Astrocyte (in vitro differentiated cells and primary cell): Measurements from ENCODE around the gene CABP2. TPM values are rescaled to one million over a fixed set of nuclear protein-coding genes. Genes with fewer than 3 reads are reported as not detected.
A peak's percentile ranks its signal among the peaks of the same experiment; 100 is the strongest.
"Not testable (repeated sequence)": the region's sequence is repeated elsewhere in the genome, so short reads cannot be mapped to it uniquely, and the experiment has no call there.

ENCODE experiments used
- DNase-seq: peaks from one replicate; pipeline ENCODE4 v3.0.0-alpha.2; 2010; ENCODE audit warnings: low read depth
- FAIRE-seq: peaks from 2 replicates; lab custom pipeline; 2011; peaks lifted over from hg19 to GRCh38; lab: Jason Lieb, UNC
- H2AFZ ChIP-seq: 2 replicates; pipeline ENCODE4 v1.6.0; 2012; ENCODE audit warnings: low read depth, low read length, inconsistent platforms
- H3K27ac ChIP-seq: 2 replicates; pipeline ENCODE4 v1.5.1; 2011; ENCODE audit warnings: low read depth, low read length, inconsistent platforms
- H3K27me3 ChIP-seq: 2 replicates; pipeline ENCODE4 v1.6.0; 2011; ENCODE audit warnings: low read length, inconsistent platforms; ENCODE audit not compliant: insufficient read depth
- H3K36me3 ChIP-seq: 2 replicates; pipeline ENCODE4 v1.5.1; 2011; ENCODE audit warnings: low read length, inconsistent platforms; ENCODE audit not compliant: insufficient read depth
- H3K4me1 ChIP-seq: 2 replicates; pipeline ENCODE4 v1.5.1; 2011; ENCODE audit warnings: low read length, inconsistent platforms; ENCODE audit not compliant: insufficient read depth
- H3K4me2 ChIP-seq: 2 replicates; pipeline ENCODE4 v1.6.0; 2012; ENCODE audit warnings: low read length, inconsistent platforms
- H3K4me3 ChIP-seq: 2 replicates; pipeline ENCODE4 v1.5.1; 2011; ENCODE audit warnings: low read depth, mild to moderate bottlenecking, low read length, inconsistent platforms; ENCODE audit not compliant: insufficient read depth
- H3K79me2 ChIP-seq: 2 replicates; pipeline ENCODE4 v1.6.0; 2012; ENCODE audit warnings: mild to moderate bottlenecking, low read length, inconsistent platforms; ENCODE audit not compliant: insufficient read depth
- H3K9ac ChIP-seq: 2 replicates; pipeline ENCODE4 v1.6.0; 2012; ENCODE audit warnings: mild to moderate bottlenecking, low read length, inconsistent platforms
- H3K9me3 ChIP-seq: 2 replicates; pipeline ENCODE4 v1.5.1; 2012; ENCODE audit warnings: low read depth, mild to moderate bottlenecking, low read length, inconsistent platforms; ENCODE audit not compliant: insufficient read depth
- H4K20me1 ChIP-seq: 2 replicates; pipeline ENCODE4 v1.6.0; 2012; ENCODE audit warnings: low read length, inconsistent platforms; ENCODE audit not compliant: insufficient read depth
- H3K27ac Mint-ChIP-seq: one replicate; pipeline ENCODE4 v1.8.0; 2021; ENCODE audit warnings: mild to moderate bottlenecking, mixed read lengths; ENCODE audit not compliant: unreplicated experiment
- H3K27me3 Mint-ChIP-seq: one replicate; pipeline ENCODE4 v1.8.0; 2021; ENCODE audit warnings: low read depth, mixed read lengths; ENCODE audit not compliant: unreplicated experiment
- H3K36me3 Mint-ChIP-seq: one replicate; pipeline ENCODE4 v1.8.0; 2021; ENCODE audit warnings: low read depth, mixed read lengths; ENCODE audit not compliant: unreplicated experiment
- H3K4me1 Mint-ChIP-seq: one replicate; pipeline ENCODE4 v1.8.0; 2021; ENCODE audit warnings: low read depth, mixed read lengths; ENCODE audit not compliant: unreplicated experiment
- H3K4me3 Mint-ChIP-seq: one replicate; pipeline ENCODE4 v1.8.0; 2021; ENCODE audit warnings: mild to moderate bottlenecking, moderate library complexity, mixed read lengths; ENCODE audit not compliant: unreplicated experiment
- H3K9me3 Mint-ChIP-seq: one replicate; pipeline ENCODE4 v1.8.0; 2021; ENCODE audit warnings: mild to moderate bottlenecking, mixed read lengths; ENCODE audit not compliant: unreplicated experiment
- CTCF ChIP-seq: IDR thresholded peaks from 2 replicates; pipeline ENCODE4 v1.5.1; 2011; ENCODE audit warnings: low read depth, mild to moderate bottlenecking, inconsistent platforms, low read length, moderate library complexity; ENCODE audit not compliant: insufficient read depth
- EZH2 ChIP-seq: IDR thresholded peaks from 2 replicates; pipeline ENCODE4 v1.6.1; 2012; ENCODE audit warnings: mild to moderate bottlenecking, low read length, inconsistent platforms; ENCODE audit not compliant: insufficient read depth
- total RNA-seq: library from RNA; stranded (reverse); gene quantifications from 2 replicates; pipeline ENCODE4 v1.2.1, GENCODE V29; 2021

CABP2 gene
- total RNA-seq, 1 donor from 2014 or later, result not detected

- Histone ChIP-seq H3K27me3 (no peaks in the 10 kb centered on the region), H3K36me3 (no peaks in the 10 kb centered on the region), H3K79me2 (peaks cover 28% of the 10 kb centered on the region), H3K4me1 (peaks cover 11% of the 10 kb centered on the region), H3K4me2 (no peak overlapping the region), H2AFZ (no peak overlapping the region), H3K9me3 (no peaks in the 10 kb centered on the region), H3K4me3 (no peak overlapping the region), H3K27ac (no peak overlapping the region), H4K20me1 (peaks cover 27% of the 10 kb centered on the region), H3K9ac (no peak overlapping the region)
- peaks cover 24% of the 10 kb centered on the region for H3K36me3 Mint-ChIP-seq
- peaks cover 6% of the 10 kb centered on the region for H3K4me1 Mint-ChIP-seq
- FAIRE-seq (no peak), DNase-seq (no peak)
- peaks cover 2% of the 10 kb centered on the region for H3K9me3 Mint-ChIP-seq
- H3K27ac Mint-ChIP-seq, result no peak overlapping the region
- peak overlapping the region; percentile 25 for H3K4me3 Mint-ChIP-seq
- TF ChIP-seq CTCF, result no peak
- TF ChIP-seq EZH2, result no peak
- no peaks in the 10 kb centered on the region for H3K27me3 Mint-ChIP-seq
Observed at GRCh38 chr11:67486481-67487195, 36.6 kb downstream of the CABP2 start.

GRCh38 chr11:67485873-67486361, 37.3 kb downstream of the CABP2 start:
- Histone ChIP-seq H4K20me1 (peaks cover 27% of the 10 kb centered on the region), H3K4me1 (peaks cover 11% of the 10 kb centered on the region), H3K79me2 (peaks cover 28% of the 10 kb centered on the region)
- H3K36me3 ChIP-seq, H3K4me2 ChIP-seq, H3K4me3 ChIP-seq, H2AFZ ChIP-seq, H3K27me3 ChIP-seq, H3K4me1 Mint-ChIP-seq, H3K9me3 Mint-ChIP-seq, FAIRE-seq, H3K27ac ChIP-seq, H3K4me3 Mint-ChIP-seq, H3K27me3 Mint-ChIP-seq, H3K9ac ChIP-seq, H3K9me3 ChIP-seq, H3K27ac Mint-ChIP-seq, DNase-seq: not testable (repeated sequence)
- peaks cover 24% of the 10 kb centered on the region for H3K36me3 Mint-ChIP-seq

- no peaks in the 10 kb centered on the region for H3K9me3 ChIP-seq
- peaks cover 28% of the 10 kb centered on the region for H3K79me2 ChIP-seq
- H3K9ac ChIP-seq, result no peak overlapping the region
- no peak overlapping the region for H2AFZ ChIP-seq
- TF ChIP-seq CTCF, result no peak
- TF ChIP-seq EZH2, result no peak
- H3K9me3 Mint-ChIP-seq, result peaks cover 2% of the 10 kb centered on the region
- peaks cover 24% of the 10 kb centered on the region for H4K20me1 ChIP-seq
- H3K27me3 Mint-ChIP-seq, result no peaks in the 10 kb centered on the region
- no peak overlapping the region for H3K27ac ChIP-seq
- peaks cover 24% of the 10 kb centered on the region for H3K36me3 Mint-ChIP-seq
- H3K36me3 ChIP-seq, result no peaks in the 10 kb centered on the region
- peak overlapping the region; percentile 79 for H3K4me3 Mint-ChIP-seq
- no peaks in the 10 kb centered on the region for H3K27me3 ChIP-seq
- no peak overlapping the region for H3K4me2 ChIP-seq
- H3K27ac Mint-ChIP-seq, result no peak overlapping the region
- FAIRE-seq (no peak), DNase-seq (no peak)
- H3K4me1 ChIP-seq, result peaks cover 11% of the 10 kb centered on the region
- no peak overlapping the region for H3K4me3 ChIP-seq
- H3K4me1 Mint-ChIP-seq, result peaks cover 6% of the 10 kb centered on the region
Observed at GRCh38 chr11:67484847-67485311, 38.4 kb downstream of the CABP2 start.
